Transverse colon (tissue), 4 donors: Measurements from ENCODE around the gene GPI. TPM values are rescaled to one million over a fixed set of nuclear protein-coding genes. Genes with fewer than 3 reads are reported as not detected.

Experiments
- DNase-seq: peaks from one replicate; pipeline ENCODE4 v3.0.0-alpha.2; 2019
- H3K27ac ChIP-seq, 4 donors: fragments of 200-600 bp; sonication (generic); 2 replicates each; pipeline ENCODE4 v1.5.1; 2016 to 2018; ENCODE audit warnings: inconsistent platforms in 4 of 4
- H3K27me3 ChIP-seq: fragments of 200-600 bp; sonication (generic); 2 replicates; pipeline ENCODE4 v1.5.1; 2017; ENCODE audit warnings: inconsistent platforms
- H3K36me3 ChIP-seq, 4 donors: fragments of 200-600 bp; sonication (generic); 2 replicates each; pipeline ENCODE4 v1.5.1; 2017 to 2019; ENCODE audit warnings: inconsistent platforms in 4 of 4
- H3K4me1 ChIP-seq, 4 donors: fragments of 200-600 bp; sonication (generic); 2 replicates each; pipeline ENCODE4 v1.5.1; 2017 to 2020; ENCODE audit warnings: inconsistent platforms in 4 of 4
- H3K4me3 ChIP-seq, 4 donors: fragments of 200-600 bp; sonication (generic); 1 replicate in 1 of 4; 2 replicates in 3 of 4; pipeline versions ENCODE4 v1.5.1 to v1.6.1; 2017 to 2019; ENCODE audit warnings: inconsistent platforms in 4 of 4
- H3K9me3 ChIP-seq, 2 donors: fragments of 200-600 bp; sonication (generic); 2 replicates each; pipeline ENCODE4 v1.5.1; 2017 to 2019; ENCODE audit warnings: inconsistent platforms in 2 of 2
- EP300 ChIP-seq: sonication (generic); formaldehyde crosslinking; IDR thresholded peaks from one replicate; pipeline ENCODE4 v1.6.1; 2017; ENCODE audit warnings: antibody characterized with exemption, low read depth
- POLR2A ChIP-seq: fragments of 450-650 bp; IDR thresholded peaks from one replicate; pipeline ENCODE4 v1.6.1; 2016; ENCODE audit warnings: antibody characterized with exemption, mild to moderate bottlenecking, moderate library complexity
- POLR2AphosphoS5 ChIP-seq, 3 donors: sonication (generic); formaldehyde crosslinking; IDR thresholded peaks; one replicate each; pipeline ENCODE4 v1.6.1; 2016; ENCODE audit warnings: antibody characterized with exemption in 3 of 3
- WGBS, 2 donors: methylation state at CpG; one replicate each; pipeline ENCODE4 v1.1.5; 2018; ENCODE audit warnings: low coverage in 1 of 2; 5-methylcytosine and 5-hydroxymethylcytosine counted together
- in situ Hi-C, 4 donors: fragments of 200-750 bp; cut with MboI; loops; one replicate each; pipeline versions ENCODE4 v1.15.0 to v1.15.1; 2017; ENCODE audit warnings: low sequenced_read_pairs in 3 of 4, low pct_ligation_motif_present in 1 of 4, low pct_unique_long_range_greater_than_20kb in 1 of 4
- intact Hi-C: fragments of 100-400 bp; cut with DNase I; formaldehyde crosslinking; loops from one replicate; pipeline ENCODE4 v1.15.1; 2023; ENCODE audit warnings: low total_unique reads
- total RNA-seq, 4 donors: library from RNA; depleted of rRNA; stranded (reverse); fragments of >200 nt; gene quantifications; one replicate each; pipeline ENCODE4 v1.1.0, GENCODE V29; 2016
- TF ChIP-seq, protein P1 (sequence below), 5 experiments: fragments of 200-600 bp in 3 of 5; fragments of 450-650 bp in 2 of 5; sonication (generic) in 3 of 5; IDR thresholded peaks; 1 replicate in 2 of 5; 2 replicates in 3 of 5; pipeline ENCODE4 v1.5.1; 2016 to 2017; ENCODE audit warnings: antibody characterized with exemption in 5 of 5, inconsistent platforms in 3 of 5, mild to moderate bottlenecking in 2 of 5, moderate library complexity in 1 of 5

GPI gene
- total RNA-seq, 4 donors from 2014 or later, result 112 to 531 (median 220) TPM

DNA sequence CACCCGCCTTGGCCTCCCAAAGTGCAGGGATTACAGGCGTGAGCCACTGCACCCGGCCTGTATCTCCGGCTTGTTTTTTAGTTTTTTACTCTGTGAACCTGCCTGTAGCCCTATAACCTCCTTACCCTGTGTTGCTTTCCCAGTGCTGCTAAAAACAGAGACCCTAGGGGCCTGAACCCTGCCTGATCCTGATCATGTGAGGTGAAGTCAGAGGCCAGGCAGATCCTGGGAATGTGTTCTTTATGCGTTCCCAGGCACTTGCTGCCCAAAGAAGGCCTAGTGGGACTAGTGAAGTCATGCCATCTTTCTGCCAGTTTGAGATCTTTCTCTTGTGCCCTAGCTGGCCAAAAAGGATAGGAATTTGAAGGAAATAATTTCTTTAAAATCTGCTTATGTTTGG is 67.8 kb downstream of the GPI start:
- peaks cover 0 to 33% (median 16%) of the 10 kb centered on the region in 4 donors for H3K36me3 ChIP-seq
- H3K27ac ChIP-seq, result no peak overlapping the region
- in situ Hi-C loops (no loop called here), intact Hi-C loops (no loop called here)
- peaks cover 10 to 30% (median 17%) of the 10 kb centered on the region in 4 donors for H3K4me1 ChIP-seq
- no peak for DNase-seq
- no peak overlapping the region for H3K4me3 ChIP-seq
- TF ChIP-seq, protein P1, sequence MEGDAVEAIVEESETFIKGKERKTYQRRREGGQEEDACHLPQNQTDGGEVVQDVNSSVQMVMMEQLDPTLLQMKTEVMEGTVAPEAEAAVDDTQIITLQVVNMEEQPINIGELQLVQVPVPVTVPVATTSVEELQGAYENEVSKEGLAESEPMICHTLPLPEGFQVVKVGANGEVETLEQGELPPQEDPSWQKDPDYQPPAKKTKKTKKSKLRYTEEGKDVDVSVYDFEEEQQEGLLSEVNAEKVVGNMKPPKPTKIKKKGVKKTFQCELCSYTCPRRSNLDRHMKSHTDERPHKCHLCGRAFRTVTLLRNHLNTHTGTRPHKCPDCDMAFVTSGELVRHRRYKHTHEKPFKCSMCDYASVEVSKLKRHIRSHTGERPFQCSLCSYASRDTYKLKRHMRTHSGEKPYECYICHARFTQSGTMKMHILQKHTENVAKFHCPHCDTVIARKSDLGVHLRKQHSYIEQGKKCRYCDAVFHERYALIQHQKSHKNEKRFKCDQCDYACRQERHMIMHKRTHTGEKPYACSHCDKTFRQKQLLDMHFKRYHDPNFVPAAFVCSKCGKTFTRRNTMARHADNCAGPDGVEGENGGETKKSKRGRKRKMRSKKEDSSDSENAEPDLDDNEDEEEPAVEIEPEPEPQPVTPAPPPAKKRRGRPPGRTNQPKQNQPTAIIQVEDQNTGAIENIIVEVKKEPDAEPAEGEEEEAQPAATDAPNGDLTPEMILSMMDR (IDR thresholded peaks at IDR 0.05), result no peak
- TF ChIP-seq POLR2A (no peak), POLR2AphosphoS5 (IDR thresholded peaks at IDR 0.05) (no peak), EP300 (peak; percentile 25)
- no peaks in the 10 kb centered on the region for H3K9me3 ChIP-seq
- no peaks in the 10 kb centered on the region for H3K27me3 ChIP-seq
- WGBS, 2 donors, result 76 to 80% methylated on average over 1 to 5 of the region's 5 CpGs

DNA sequence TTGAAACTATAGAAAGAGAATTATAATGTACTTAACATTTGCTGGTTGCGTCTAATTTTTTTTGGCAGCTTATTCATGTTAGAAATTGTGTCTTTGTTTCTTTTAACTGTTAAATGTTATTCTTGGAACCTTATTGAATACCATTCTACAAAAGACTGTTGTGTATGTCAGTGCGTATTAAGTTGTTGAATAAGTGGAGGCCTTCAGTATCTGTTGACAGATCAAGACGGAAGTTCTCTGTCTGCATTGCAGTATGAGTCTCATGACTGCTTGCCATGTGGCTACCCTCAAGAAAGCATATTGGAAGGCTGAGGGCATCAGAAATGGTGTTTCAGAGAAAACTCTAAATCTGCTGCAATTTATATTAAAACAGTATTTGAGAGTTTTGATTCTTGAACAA is 71.7 kb downstream of the GPI start:
- 88 to 89% methylated on average over 3 of the region's 3 CpGs for WGBS, 2 donors
- peaks cover 0 to 54% (median 27%) of the 10 kb centered on the region in 4 donors for H3K36me3 ChIP-seq

DNA sequence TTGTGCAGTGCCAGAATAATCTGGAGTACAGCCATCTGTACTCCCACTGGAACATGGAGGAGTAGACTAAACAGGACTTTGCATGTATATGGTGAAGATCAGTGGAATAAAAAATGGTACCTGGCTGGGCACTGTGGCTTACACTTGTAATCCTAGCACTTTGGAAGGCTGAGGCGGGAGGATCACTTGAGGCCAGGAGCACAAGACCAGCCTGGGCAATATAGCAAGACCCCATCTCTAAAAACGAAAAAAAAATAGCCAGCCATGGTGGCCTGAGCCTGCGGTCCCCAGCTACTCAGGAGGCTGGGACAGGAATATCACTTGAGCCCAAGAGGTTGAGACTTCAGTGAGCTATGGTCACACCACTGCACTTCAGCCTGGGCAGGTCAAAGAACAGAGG is 83.2 kb downstream of the GPI start:
- Histone ChIP-seq H3K27ac (no peak overlapping the region), H3K4me1 (no peaks in the 10 kb centered on the region), H3K36me3 (peaks cover 0 to 78% (median 32%) of the 10 kb centered on the region in 4 donors), H3K27me3 (no peaks in the 10 kb centered on the region), H3K9me3 (no peaks in the 10 kb centered on the region), H3K4me3 (no peak overlapping the region)
- no peak for DNase-seq
- WGBS, 2 donors, result 94 to 100% methylated on average over 1 to 3 of the region's 3 CpGs
- intact Hi-C loops (no loop called here), in situ Hi-C loops (no loop called here)
- TF ChIP-seq EP300 (no peak), POLR2AphosphoS5 (IDR thresholded peaks at IDR 0.05) (no peak), POLR2A (no peak)
- TF ChIP-seq, protein P1 (IDR thresholded peaks at IDR 0.05), result no peak

More for the DNA sequence above, 71.7 kb downstream of the GPI start:
- in situ Hi-C loops, result no loop called here
- DNase-seq, result no peak
- H3K4me1 ChIP-seq, result peaks cover 0 to 3% (median 0%) of the 10 kb centered on the region in 4 donors
- H3K27ac ChIP-seq, result no peak overlapping the region
- intact Hi-C loops, result no loop called here
- no peak overlapping the region for H3K4me3 ChIP-seq
- TF ChIP-seq EP300 (no peak), POLR2A (no peak), POLR2AphosphoS5 (IDR thresholded peaks at IDR 0.05) (no peak)
- TF ChIP-seq, protein P1 (IDR thresholded peaks at IDR 0.05), result no peak
- no peaks in the 10 kb centered on the region for H3K27me3 ChIP-seq
- no peaks in the 10 kb centered on the region for H3K9me3 ChIP-seq

Other genes starting within 250 kb of the GPI start
- gene LSM14A, start 192.7 kb upstream of the GPI start, total RNA-seq, result 100 to 1,000 TPM in 3 of 4 donors, 10 to 100 TPM in 1; 88.4 to 211 (median 119) TPM
- gene GARRE1, start 110.6 kb upstream of the GPI start, total RNA-seq, result 10 to 100 TPM; 16.7 to 27.8 (median 22.7) TPM
- 10 to 100 TPM in 1 of 4 donors, 1 to 10 TPM in 2, not detected in 1; 5.6 to 10.6 (median 7.2) TPM for gene PDCD2L, start 39.2 kb downstream of the GPI start, total RNA-seq
- gene UBA2, start 63.2 kb downstream of the GPI start, total RNA-seq, result 100 to 1,000 TPM in 2 of 4 donors, 10 to 100 TPM in 2; 40.6 to 228 (median 110) TPM
- gene WTIP, start 116.6 kb downstream of the GPI start, total RNA-seq, result 1 to 10 TPM in 3 of 4 donors, under 1 TPM in 1; 0.60 to 4.1 (median 2.2) TPM